Mesodermal cell (in vitro differentiated cells): ENCODE measurements around the gene AQP11.
"Not testable (repeated sequence)": the region's sequence is repeated elsewhere in the genome, so short reads cannot be mapped to it uniquely, and the experiment has no call there.

Experiments
- H3K27ac ChIP-seq: 2 replicates; pipeline ENCODE4 v1.7.0; 2013; ENCODE audit warnings: mild to moderate bottlenecking, low read depth, low read length, moderate library complexity; ENCODE audit not compliant: severe bottlenecking
- H3K36me3 ChIP-seq: 2 replicates; pipeline ENCODE4 v1.7.1; 2013; ENCODE audit warnings: mild to moderate bottlenecking, low read length, moderate library complexity; ENCODE audit not compliant: control insufficient read depth, insufficient read depth
- H3K4me1 ChIP-seq: one replicate; pipeline ENCODE4 v1.7.1; 2013; ENCODE audit warnings: mild to moderate bottlenecking, low read length; ENCODE audit not compliant: insufficient read depth, control insufficient read depth, poor library complexity, severe bottlenecking
- H3K4me3 ChIP-seq: 2 replicates; pipeline ENCODE4 v1.7.0; 2013; ENCODE audit warnings: low read length, control low read depth, mild to moderate bottlenecking; ENCODE audit not compliant: insufficient read depth, poor library complexity, severe bottlenecking; ENCODE audit errors: extremely low read depth
- H3K9me3 ChIP-seq: 2 replicates; pipeline ENCODE4 v1.7.1; 2013; ENCODE audit warnings: mild to moderate bottlenecking, low read length, moderate library complexity; ENCODE audit not compliant: control insufficient read depth
- WGBS, 2 experiments: methylation state at CpG; one replicate each; pipeline ENCODE4 v1.1.5; 2013; ENCODE audit warnings: missing lambda C conversion rate in 2 of 2; ENCODE audit not compliant: insufficient coverage in 2 of 2; 5-methylcytosine and 5-hydroxymethylcytosine counted together

Gene AQP11

GRCh38 chr11:77593883-77594282 is 4.1 kb downstream of the AQP11 start:
- Histone ChIP-seq H3K9me3 (no peaks in the 10 kb centered on the region), H3K27ac (no peak overlapping the region), H3K4me1 (peaks cover 8% of the 10 kb centered on the region), H3K4me3 (no peak overlapping the region), H3K36me3 (peaks cover 6% of the 10 kb centered on the region)

GRCh38 chr11:77596626-77597025 is 6.9 kb downstream of the AQP11 start:
- peaks cover 9% of the 10 kb centered on the region for H3K36me3 ChIP-seq
- H3K27ac ChIP-seq, result no peak overlapping the region
- H3K4me3 ChIP-seq, result no peak overlapping the region
- WGBS, 2 experiments, result 71 to 100% methylated on average over 1 of the region's 2 CpGs
- H3K4me1 ChIP-seq, result no peaks in the 10 kb centered on the region
- H3K9me3 ChIP-seq, result no peaks in the 10 kb centered on the region

GRCh38 chr11:77598195-77598594 is 8.4 kb downstream of the AQP11 start:
- Histone ChIP-seq H3K9me3 (no peaks in the 10 kb centered on the region), H3K4me3 (no peak overlapping the region), H3K27ac (no peak overlapping the region), H3K4me1 (no peaks in the 10 kb centered on the region), H3K36me3 (peaks cover 9% of the 10 kb centered on the region)
- 100% methylated on average over 1 of the region's 2 CpGs; no CpG with 5 or more reads in 1 of the 2 experiments for WGBS, 2 experiments

GRCh38 chr11:77602381-77603088 is 12.8 kb downstream of the AQP11 start:
- Histone ChIP-seq H3K9me3 (no peaks in the 10 kb centered on the region), H3K36me3 (peaks cover 21% of the 10 kb centered on the region), H3K27ac (no peak overlapping the region), H3K4me3 (no peak overlapping the region), H3K4me1 (no peaks in the 10 kb centered on the region)
- 93 to 100% methylated on average over 1 to 2 of the region's 3 CpGs for WGBS, 2 experiments

GRCh38 chr11:77604281-77604680 is 14.5 kb downstream of the AQP11 start:
- peaks cover 34% of the 10 kb centered on the region for H3K36me3 ChIP-seq
- H3K9me3 ChIP-seq, result no peaks in the 10 kb centered on the region
- no peak overlapping the region for H3K27ac ChIP-seq
- no CpG with 5 or more reads among the region's 2 CpGs for WGBS, 2 experiments
- no peaks in the 10 kb centered on the region for H3K4me1 ChIP-seq
- H3K4me3 ChIP-seq, result no peak overlapping the region

GRCh38 chr11:77609234-77609633 is 19.5 kb downstream of the AQP11 start:
- no CpG with 5 or more reads among the region's 1 CpG for WGBS, 2 experiments
- H3K36me3 ChIP-seq, result peaks cover 71% of the 10 kb centered on the region
- no peak overlapping the region for H3K4me3 ChIP-seq

GRCh38 chr11:77611921-77612320 is 22.2 kb downstream of the AQP11 start:
- H3K27ac ChIP-seq, result no peak overlapping the region
- H3K9me3 ChIP-seq, result no peaks in the 10 kb centered on the region
- peaks cover 72% of the 10 kb centered on the region for H3K36me3 ChIP-seq
- H3K4me3 ChIP-seq, result no peak overlapping the region
- H3K4me1 ChIP-seq, result no peaks in the 10 kb centered on the region

More at GRCh38 chr11:77609234-77609633, 19.5 kb downstream of the AQP11 start:
- H3K9me3 ChIP-seq, result no peaks in the 10 kb centered on the region
- no peaks in the 10 kb centered on the region for H3K4me1 ChIP-seq
- H3K27ac ChIP-seq, result no peak overlapping the region

GRCh38 chr11:77617892-77618291 is 28.1 kb downstream of the AQP11 start:
- H3K4me1 ChIP-seq, result no peaks in the 10 kb centered on the region
- no peaks in the 10 kb centered on the region for H3K9me3 ChIP-seq
- no peak overlapping the region for H3K27ac ChIP-seq
- peaks cover 74% of the 10 kb centered on the region for H3K36me3 ChIP-seq
- WGBS, 2 experiments, result no CpG with 5 or more reads among the region's 3 CpGs
- H3K4me3 ChIP-seq, result no peak overlapping the region

- 100% methylated on average over 2 of the region's 3 CpGs; no CpG with 5 or more reads in 1 of the 2 experiments for WGBS, 2 experiments
- H3K36me3 ChIP-seq, result peaks cover 72% of the 10 kb centered on the region
These were observed 29.9 kb downstream of the AQP11 start for GRCh38 chr11:77619576-77620198.

GRCh38 chr11:77630157-77630710 is 40.5 kb downstream of the AQP11 start:
- peaks cover 41% of the 10 kb centered on the region for H3K36me3 ChIP-seq
- no peak overlapping the region for H3K4me3 ChIP-seq
- no peak overlapping the region for H3K27ac ChIP-seq
- no peaks in the 10 kb centered on the region for H3K4me1 ChIP-seq
- 100% methylated on average over 2 of the region's 4 CpGs; no CpG with 5 or more reads in 1 of the 2 experiments for WGBS, 2 experiments
- no peaks in the 10 kb centered on the region for H3K9me3 ChIP-seq

More at GRCh38 chr11:77619576-77620198, 29.9 kb downstream of the AQP11 start:
- H3K4me3 ChIP-seq, result no peak overlapping the region
- no peaks in the 10 kb centered on the region for H3K4me1 ChIP-seq
- H3K27ac ChIP-seq, result no peak overlapping the region
- no peaks in the 10 kb centered on the region for H3K9me3 ChIP-seq

- peaks cover 36% of the 10 kb centered on the region for H3K36me3 ChIP-seq
- H3K4me1 ChIP-seq, H3K4me3 ChIP-seq, H3K27ac ChIP-seq, H3K9me3 ChIP-seq: not testable (repeated sequence)
- WGBS, 2 experiments, result 90 to 99% methylated on average over 5 of the region's 5 CpGs
These were observed 44.2 kb downstream of the AQP11 start for GRCh38 chr11:77633926-77634325.
